Endothelial cell of umbilical vein (primary cell): ENCODE results near the gene PLCB4. TPM values are rescaled to one million over a fixed set of nuclear protein-coding genes. Genes with fewer than 3 reads are reported as not detected.

Experiments used
- BruUV-seq: library from RNA; stranded (reverse); fragments of 400-500 nt; replicated peaks from 2 replicates; lab custom pipeline; 2021; lab: Mats Ljungman, UMichigan
- CTCF ChIA-PET: fragments of 300-600, 350-600 bp; sonication (Branson Sonifier 250); formaldehyde crosslinking; loops from one replicate; lab custom pipeline; 2021; ENCODE audit warnings: antibody characterized with exemption, inconsistent platforms; lab: Charles Lee
- POLR2A ChIA-PET: fragments of 300-600, 350-600 bp; sonication (Branson Sonifier 250); formaldehyde crosslinking; loops from one replicate; lab custom pipeline; 2021; ENCODE audit warnings: antibody characterized with exemption, inconsistent platforms; lab: Charles Lee
- DNase-seq: peaks from one replicate; pipeline ENCODE4 v3.0.0-alpha.2; 2011; ENCODE audit warnings: low read depth, low spot score
- FAIRE-seq: peaks from 2 replicates; lab custom pipeline; 2011; peaks lifted over from hg19 to GRCh38; lab: Jason Lieb, UNC
- H2AFZ ChIP-seq: 2 replicates; pipeline ENCODE4 v1.6.0; 2012; ENCODE audit warnings: low read depth, low read length, control low read depth, inconsistent platforms
- H3K27ac ChIP-seq: 2 replicates; pipeline ENCODE4 v1.5.1; 2011; ENCODE audit warnings: low read depth, mild to moderate bottlenecking, control low read depth, low read length, moderate library complexity; ENCODE audit not compliant: insufficient read depth
- H3K27me3 ChIP-seq, 2 experiments: 2 replicates each; pipeline versions ENCODE4 v1.6.0 to v1.6.1; 2011; ENCODE audit warnings: low read length in 2 of 2, mixed read lengths in 1 of 2; ENCODE audit not compliant: control insufficient read depth in 2 of 2, insufficient read depth in 2 of 2
- H3K36me3 ChIP-seq, 2 experiments: 2 replicates in 1 of 2; 3 replicates in 1 of 2; pipeline ENCODE4 v1.5.1; 2011; ENCODE audit warnings: low read length in 2 of 2, mild to moderate bottlenecking in 1 of 2, moderate library complexity in 1 of 2; ENCODE audit not compliant: control insufficient read depth in 2 of 2, insufficient read depth in 2 of 2; ENCODE audit errors: extremely low read depth in 1 of 2
- H3K4me1 ChIP-seq: 3 replicates; pipeline ENCODE4 v1.5.1; 2011; ENCODE audit warnings: mild to moderate bottlenecking, low read length; ENCODE audit not compliant: control insufficient read depth, insufficient read depth; ENCODE audit errors: extremely low read depth
- H3K4me2 ChIP-seq: 2 replicates; pipeline ENCODE4 v1.6.1; 2011; ENCODE audit warnings: low read length, control low read depth, mixed read lengths; ENCODE audit not compliant: insufficient read depth
- H3K4me3 ChIP-seq, 3 experiments: fragments of 200-600 bp in 1 of 3; sonication (generic), shearing (Covaris generic) in 1 of 3; replicated peaks in 1 of 3; 2 replicates each; pipeline ENCODE4 v1.5.1; 2011 to 2016; ENCODE audit warnings: control low read depth in 3 of 3, low read length in 3 of 3, mild to moderate bottlenecking in 2 of 3, inconsistent platforms in 1 of 3, low read depth in 1 of 3, moderate library complexity in 1 of 3; ENCODE audit not compliant: insufficient read depth in 1 of 3
- H3K79me2 ChIP-seq: 2 replicates; pipeline ENCODE4 v1.6.0; 2012; ENCODE audit warnings: low read length, inconsistent platforms; ENCODE audit not compliant: control insufficient read depth, insufficient read depth
- H3K9ac ChIP-seq: replicated peaks from 2 replicates; pipeline ENCODE3; 2011; ENCODE audit warnings: low read length, control low read depth; ENCODE audit not compliant: insufficient read depth; ENCODE audit errors: extremely low read depth
- H3K9me1 ChIP-seq: replicated peaks from 3 replicates; pipeline ENCODE4 v1.6.0; 2011; ENCODE audit warnings: mild to moderate bottlenecking, low read length; ENCODE audit not compliant: control insufficient read depth, insufficient read depth; ENCODE audit errors: extremely low read depth
- H3K9me3 ChIP-seq: replicated peaks from 2 replicates; pipeline ENCODE4 v1.5.1; 2012; ENCODE audit warnings: low read length, inconsistent platforms; ENCODE audit not compliant: control insufficient read depth, insufficient read depth
- H4K20me1 ChIP-seq: replicated peaks from 2 replicates; pipeline ENCODE3; 2011; ENCODE audit warnings: mild to moderate bottlenecking, low read length; ENCODE audit not compliant: control insufficient read depth, insufficient read depth; ENCODE audit errors: extremely low read depth
- EZH2 ChIP-seq: IDR thresholded peaks from 2 replicates; pipeline ENCODE4 v1.6.1; 2012; ENCODE audit warnings: borderline replicate concordance, low read depth, mild to moderate bottlenecking, moderate library complexity, low read length, inconsistent platforms; ENCODE audit not compliant: severe bottlenecking
- FOS ChIP-seq: IDR thresholded peaks from 2 replicates; pipeline ENCODE4 v1.6.1; 2011; ENCODE audit warnings: mild to moderate bottlenecking, low read length, moderate library complexity, borderline replicate concordance; ENCODE audit not compliant: insufficient read depth
- GATA2 ChIP-seq: IDR thresholded peaks from 2 replicates; pipeline ENCODE4 v1.7.0; 2011; ENCODE audit warnings: low read depth, mild to moderate bottlenecking, moderate library complexity, mixed read lengths, low read length; ENCODE audit not compliant: insufficient read length, insufficient read depth
- JUN ChIP-seq: IDR thresholded peaks from 2 replicates; pipeline ENCODE4 v1.6.1; 2011; ENCODE audit warnings: borderline replicate concordance, low read depth; ENCODE audit not compliant: insufficient read length, insufficient read depth
- MYC ChIP-seq: IDR thresholded peaks from one replicate; pipeline ENCODE4 v1.6.1; 2011; ENCODE audit warnings: mild to moderate bottlenecking, low read depth, low read length
- POLR2A ChIP-seq: IDR thresholded peaks from 2 replicates; pipeline ENCODE4 v1.6.1; 2012; ENCODE audit warnings: low read depth, mild to moderate bottlenecking, control low read depth, low read length
- POLR2AphosphoS5 ChIP-seq: IDR thresholded peaks from 2 replicates; pipeline ENCODE4 v1.6.1; 2012; ENCODE audit warnings: low read depth, mild to moderate bottlenecking, control low read depth, low read length, moderate library complexity; ENCODE audit not compliant: insufficient read depth
- dilution Hi-C: fragments of 300-500 bp; cut with MboI; formaldehyde crosslinking; loops from one replicate; pipeline ENCODE4 v1.15.0; 2019; ENCODE audit warnings: low sequenced_read_pairs; ENCODE audit not compliant: extremely low pct_ligation_motif_present
- intact Hi-C: fragments of 100-400 bp; cut with micrococcal nuclease; formaldehyde crosslinking; loops from one replicate; pipeline ENCODE4 v1.10.0; 2022
- polyA plus RNA-seq, 4 experiments: library from polyadenylated mRNA; depleted of rRNA in 3 of 4; stranded (reverse) in 3 of 4; unstranded in 1 of 4; fragments of >200 nt; gene quantifications; 2 replicates each; pipeline versions ENCODE4 v1.2.1 to v1.2.3, GENCODE V29; 2011 to 2012; ENCODE audit warnings: missing spikeins in 1 of 4
- total RNA-seq: library from RNA; stranded (reverse); gene quantifications from 2 replicates; pipeline ENCODE4 v1.2.3, GENCODE V29; 2021
- TF ChIP-seq, protein P1 (sequence below): IDR thresholded peaks from 2 replicates; pipeline ENCODE4 v1.6.1; 2011; ENCODE audit not compliant: insufficient read depth, insufficient read length
- TF ChIP-seq, protein P2 (sequence below), 2 donors: IDR thresholded peaks; 1 replicate in 1 of 2; 2 replicates in 1 of 2; pipeline ENCODE4 v1.5.1; 2011; ENCODE audit warnings: low read length in 2 of 2, mild to moderate bottlenecking in 2 of 2, moderate library complexity in 2 of 2, control low read depth in 1 of 2, inconsistent platforms in 1 of 2, low read depth in 1 of 2; ENCODE audit not compliant: insufficient read depth in 1 of 2; ENCODE audit errors: extremely low read depth in 1 of 2

The PLCB4 gene
- total and polyA plus RNA-seq, 2 donors (not counting 3 experiments of a cell fraction or from before 2014, with no cell fraction given): 0.37 to 1.7 TPM

- ChIA-PET POLR2A (no interaction called here), CTCF (no interaction called here)
- TF ChIP-seq, protein P1, sequence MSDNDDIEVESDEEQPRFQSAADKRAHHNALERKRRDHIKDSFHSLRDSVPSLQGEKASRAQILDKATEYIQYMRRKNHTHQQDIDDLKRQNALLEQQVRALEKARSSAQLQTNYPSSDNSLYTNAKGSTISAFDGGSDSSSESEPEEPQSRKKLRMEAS: no peak
- no peak for TF ChIP-seq FOS
- TF ChIP-seq POLR2A: no peak
- no peak for TF ChIP-seq EZH2
- TF ChIP-seq JUN: no peak
- TF ChIP-seq, protein P2, sequence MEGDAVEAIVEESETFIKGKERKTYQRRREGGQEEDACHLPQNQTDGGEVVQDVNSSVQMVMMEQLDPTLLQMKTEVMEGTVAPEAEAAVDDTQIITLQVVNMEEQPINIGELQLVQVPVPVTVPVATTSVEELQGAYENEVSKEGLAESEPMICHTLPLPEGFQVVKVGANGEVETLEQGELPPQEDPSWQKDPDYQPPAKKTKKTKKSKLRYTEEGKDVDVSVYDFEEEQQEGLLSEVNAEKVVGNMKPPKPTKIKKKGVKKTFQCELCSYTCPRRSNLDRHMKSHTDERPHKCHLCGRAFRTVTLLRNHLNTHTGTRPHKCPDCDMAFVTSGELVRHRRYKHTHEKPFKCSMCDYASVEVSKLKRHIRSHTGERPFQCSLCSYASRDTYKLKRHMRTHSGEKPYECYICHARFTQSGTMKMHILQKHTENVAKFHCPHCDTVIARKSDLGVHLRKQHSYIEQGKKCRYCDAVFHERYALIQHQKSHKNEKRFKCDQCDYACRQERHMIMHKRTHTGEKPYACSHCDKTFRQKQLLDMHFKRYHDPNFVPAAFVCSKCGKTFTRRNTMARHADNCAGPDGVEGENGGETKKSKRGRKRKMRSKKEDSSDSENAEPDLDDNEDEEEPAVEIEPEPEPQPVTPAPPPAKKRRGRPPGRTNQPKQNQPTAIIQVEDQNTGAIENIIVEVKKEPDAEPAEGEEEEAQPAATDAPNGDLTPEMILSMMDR (IDR thresholded peaks at IDR 0.05; ENCODE audit: extremely low read depth in 1 of 2, insufficient read depth in 1 of 2, low read depth in 1 of 2, low read length in 2 of 2): no peak
- no peak for TF ChIP-seq GATA2
- TF ChIP-seq MYC: no peak
- no peak for TF ChIP-seq POLR2AphosphoS5
- Histone ChIP-seq H3K79me2 (no peaks in the 10 kb centered on the region), H3K27ac (no peak overlapping the region), H3K9me3 (no peaks in the 10 kb centered on the region), H3K4me1 (peaks cover under 1% of the 10 kb centered on the region), H3K4me3 (no peak overlapping the region), H2AFZ (no peak overlapping the region), H3K4me2 (no peak overlapping the region), H4K20me1 (no peaks in the 10 kb centered on the region), H3K36me3 (no peaks in the 10 kb centered on the region), H3K9me1 (no peaks in the 10 kb centered on the region), H3K27me3 (no peaks in the 10 kb centered on the region), H3K9ac (no peak overlapping the region)
- intact Hi-C loops (no loop called here), dilution Hi-C loops (no loop called here)
- FAIRE-seq (no peak), DNase-seq (no peak)
- no TSS peak for BruUV-seq
These were observed 216.7 kb downstream of the PLCB4 start for GRCh38 chr20:9285617-9286016.
